Fibroblast of villous mesenchyme (primary cell): ENCODE results near the gene CNRIP1. TPM values are rescaled to one million over a fixed set of nuclear protein-coding genes. Genes with fewer than 3 reads are reported as not detected.

Experiments
- DNase-seq: peaks from one replicate; pipeline ENCODE4 v3.0.0-alpha.2; 2010; ENCODE audit warnings: low read depth
- H3K4me3 ChIP-seq: 2 replicates; pipeline ENCODE4 v1.5.1; 2011; ENCODE audit warnings: low read depth, mild to moderate bottlenecking, low read length
- CTCF ChIP-seq: IDR thresholded peaks from 2 replicates; pipeline ENCODE4 v1.5.1; 2012; ENCODE audit warnings: low read depth, mild to moderate bottlenecking, low read length; ENCODE audit not compliant: insufficient read depth
- total RNA-seq: library from RNA; depleted of rRNA; stranded (reverse); fragments of >200 nt; gene quantifications from 2 replicates; pipeline ENCODE4 v1.2.3, GENCODE V29; 2012

Gene CNRIP1
- 24.6 and 25.1 TPM in 2 replicates for total RNA-seq

GRCh38 chr2:68319398-68320117, at the start of gene CNRIP1:
Gene CNRIP1 (minus strand): TSS chr2:68319949. CDS start chr2:68319400, 549 bp downstream.
- DNase-seq, result peak; percentile 84
- TF ChIP-seq CTCF, result no peak
- H3K4me3 ChIP-seq, result peak within 1 kb of the TSS; percentile 77

- no peak overlapping the region for H3K4me3 ChIP-seq
- no peak for TF ChIP-seq CTCF
- DNase-seq, result no peak
Measured at GRCh38 chr2:68369337-68369734, 49.6 kb upstream of the CNRIP1 start.

GRCh38 chr2:68368654-68369336, 49.0 kb upstream of the CNRIP1 start:
- peak; percentile 51 for DNase-seq
- H3K4me3 ChIP-seq, result no peak overlapping the region
- TF ChIP-seq CTCF, result no peak

- no peak for DNase-seq
- no peak overlapping the region for H3K4me3 ChIP-seq
Measured at GRCh38 chr2:68367953-68368653, 48.4 kb upstream of the CNRIP1 start.

GRCh38 chr2:68366083-68366560, 46.4 kb upstream of the CNRIP1 start:
- TF ChIP-seq CTCF, result no peak
- H3K4me3 ChIP-seq, result no peak overlapping the region
- no peak for DNase-seq

More at GRCh38 chr2:68367953-68368653, 48.4 kb upstream of the CNRIP1 start:
- no peak for TF ChIP-seq CTCF

- peak; percentile 48 for DNase-seq
- TF ChIP-seq CTCF, result no peak
- no peak within 1 kb of the TSS for H3K4me3 ChIP-seq
Measured at GRCh38 chr2:68365087-68365486, 45.3 kb upstream of the CNRIP1 start, which contains the start of gene PLEK. Gene PLEK (plus strand): TSS chr2:68365282. CDS start chr2:68365352, 70 bp downstream.
